NCI-H2029 (cell line): ENCODE results near the gene ANKS1B.

Experiments
- DNase-seq: peaks from one replicate; lab custom pipeline; 2025; lab: John Stamatoyannopoulos, UW

ANKS1B gene

GRCh38 chr12:99960311-99960710 is 24.4 kb downstream of the ANKS1B start:
- peak; percentile 37 for DNase-seq

- DNase-seq: peak; percentile 79
These were observed 25.1 kb downstream of the ANKS1B start for GRCh38 chr12:99959549-99960170.

GRCh38 chr12:99957866-99958466 is 26.8 kb downstream of the ANKS1B start:
- no peak for DNase-seq

GRCh38 chr12:99954724-99955123 is 30.0 kb downstream of the ANKS1B start:
- DNase-seq: no peak

- DNase-seq: no peak
These were observed 36.4 kb downstream of the ANKS1B start for GRCh38 chr12:99948370-99948769.

- DNase-seq: no peak
These were observed 38.6 kb downstream of the ANKS1B start for GRCh38 chr12:99946131-99946530.

- no peak for DNase-seq
These were observed 49.1 kb downstream of the ANKS1B start for GRCh38 chr12:99935608-99936007.

GRCh38 chr12:99926511-99927169 is 58.1 kb downstream of the ANKS1B start:
- DNase-seq: no peak

- no peak for DNase-seq
These were observed 64.3 kb downstream of the ANKS1B start for GRCh38 chr12:99920353-99920960.

GRCh38 chr12:99917711-99918402 is 66.9 kb downstream of the ANKS1B start:
- DNase-seq: no peak

- no peak for DNase-seq
These were observed 68.2 kb downstream of the ANKS1B start for GRCh38 chr12:99916555-99916954.

GRCh38 chr12:99915251-99916082 is 69.3 kb downstream of the ANKS1B start:
- no peak for DNase-seq

GRCh38 chr12:99914206-99914605 is 70.5 kb downstream of the ANKS1B start:
- DNase-seq: no peak

- no peak for DNase-seq
These were observed 72.8 kb downstream of the ANKS1B start for GRCh38 chr12:99911967-99912366.

- DNase-seq: no peak
These were observed 73.7 kb downstream of the ANKS1B start for GRCh38 chr12:99911081-99911480.

- DNase-seq: no peak
These were observed 74.4 kb downstream of the ANKS1B start for GRCh38 chr12:99910342-99910741.

- no peak for DNase-seq
These were observed 77.8 kb downstream of the ANKS1B start for GRCh38 chr12:99906786-99907579.

- DNase-seq: no peak
These were observed 83.6 kb downstream of the ANKS1B start for GRCh38 chr12:99901181-99901580.

GRCh38 chr12:99898645-99899044 is 86.1 kb downstream of the ANKS1B start:
- DNase-seq: no peak

- DNase-seq: no peak
These were observed 105.3 kb downstream of the ANKS1B start for GRCh38 chr12:99879439-99879838.

GRCh38 chr12:99875081-99875480 is 109.7 kb downstream of the ANKS1B start:
- no peak for DNase-seq
